AG04450 (cell line): Measurements from ENCODE around the gene ENOX1. TPM values are rescaled to one million over a fixed set of nuclear protein-coding genes. Genes with fewer than 3 reads are reported as not detected.

Experiments used
- CTCF ChIA-PET: fragments of 300-600, 350-600 bp; formaldehyde crosslinking; extraction: SDS; loops from one replicate; lab custom pipeline; 2022; ENCODE audit warnings: antibody characterized with exemption, inconsistent platforms; lab: Charles Lee
- POLR2A ChIA-PET: fragments of 350-600 bp; formaldehyde crosslinking; extraction: SDS; loops from one replicate; lab custom pipeline; 2021; ENCODE audit warnings: antibody characterized with exemption, inconsistent platforms; lab: Yijun Ruan, JAX
- DNase-seq: peaks from one replicate; pipeline ENCODE4 v3.0.0-alpha.2; 2011; ENCODE audit warnings: low read depth, low spot score
- H3K27ac ChIP-seq: one replicate; pipeline ENCODE4 v1.5.1; 2012; ENCODE audit warnings: low read depth, low read length, control low read depth
- H3K27me3 ChIP-seq: one replicate; pipeline ENCODE4 v1.6.0; 2012; ENCODE audit warnings: low read length; ENCODE audit not compliant: control insufficient read depth, insufficient read depth
- H3K4me3 ChIP-seq: 2 replicates; pipeline ENCODE4 v1.5.1; 2011; ENCODE audit warnings: mild to moderate bottlenecking, low read depth, low read length, control low read depth
- H3K9me3 ChIP-seq: 2 replicates; pipeline ENCODE4 v1.5.1; 2012; ENCODE audit warnings: low read length; ENCODE audit not compliant: control insufficient read depth, insufficient read depth
- CTCF ChIP-seq: IDR thresholded peaks from 2 replicates; pipeline ENCODE4 v1.5.1; 2011; ENCODE audit warnings: low read depth, low read length, control low read depth, inconsistent platforms
- polyA plus RNA-seq: library from polyadenylated mRNA; depleted of rRNA; stranded (reverse); fragments of >200 nt; gene quantifications from 2 replicates; pipeline ENCODE4 v1.2.3, GENCODE V29; 2011

Gene ENOX1
- polyA plus RNA-seq, 1 experiment, result 3.9 TPM

GRCh38 chr13:43214124-43214523, 572.6 kb downstream of the ENOX1 start:
- Histone ChIP-seq H3K4me3 (no peak overlapping the region), H3K27me3 (no peaks in the 10 kb centered on the region), H3K9me3 (no peaks in the 10 kb centered on the region), H3K27ac (no peak overlapping the region)
- no peak for DNase-seq
- TF ChIP-seq CTCF, result no peak
- ChIA-PET POLR2A (no interaction called here), CTCF (no interaction called here)

GRCh38 chr13:43206838-43207237, 579.9 kb downstream of the ENOX1 start:
- H3K27me3 ChIP-seq, result no peaks in the 10 kb centered on the region
- ChIA-PET POLR2A (interaction anchor here (0.6 kb wide), 1 partner anchor 19 kb away, joined by 3 read pairs; no protein-coding TSS in a partner anchor), CTCF (no interaction called here)
- H3K9me3 ChIP-seq, result peaks cover 4% of the 10 kb centered on the region; the same call in 1 of the 2 replicates
- H3K4me3 ChIP-seq, result no peak overlapping the region
- no peak for TF ChIP-seq CTCF
- H3K27ac ChIP-seq, result no peak overlapping the region
- DNase-seq, result no peak

- Histone ChIP-seq H3K27ac (no peak overlapping the region), H3K9me3 (peaks cover 4% of the 10 kb centered on the region; the same call in 1 of the 2 replicates), H3K4me3 (no peak overlapping the region), H3K27me3 (no peaks in the 10 kb centered on the region)
- POLR2A ChIA-PET, result no interaction called here
- TF ChIP-seq CTCF, result no peak
- DNase-seq, result no peak
- CTCF ChIA-PET, result no interaction called here
Measured at GRCh38 chr13:43205416-43205815, 581.4 kb downstream of the ENOX1 start.

GRCh38 chr13:43204591-43204990, 582.2 kb downstream of the ENOX1 start:
- H3K9me3 ChIP-seq, result peaks cover 4% of the 10 kb centered on the region; the same call in 1 of the 2 replicates
- no peaks in the 10 kb centered on the region for H3K27me3 ChIP-seq
- no peak for TF ChIP-seq CTCF
- no peak overlapping the region for H3K4me3 ChIP-seq
- DNase-seq, result no peak
- H3K27ac ChIP-seq, result no peak overlapping the region
- CTCF ChIA-PET, result no interaction called here
- POLR2A ChIA-PET, result no interaction called here

GRCh38 chr13:43203781-43204180, 583.0 kb downstream of the ENOX1 start:
- ChIA-PET POLR2A (no interaction called here), CTCF (no interaction called here)
- no peak for TF ChIP-seq CTCF
- no peak for DNase-seq
- H3K27ac ChIP-seq, result no peak overlapping the region
- peaks cover 4% of the 10 kb centered on the region; the same call in 1 of the 2 replicates for H3K9me3 ChIP-seq
- H3K27me3 ChIP-seq, result no peaks in the 10 kb centered on the region
- no peak overlapping the region for H3K4me3 ChIP-seq
